ENCODE results near the gene PEAK1. TPM values are rescaled to one million over a fixed set of nuclear protein-coding genes. Genes with fewer than 3 reads are reported as not detected.

The PEAK1 gene
- total RNA-seq, 2 donors from 2014 or later = 33.5 to 54.4 TPM

GRCh38 chr15:77219841-77220240, 200.1 kb downstream of the PEAK1 start:
- intact Hi-C loops (cut with DNase I) = no loop called here
- no peaks in the 10 kb centered on the region for H3K4me1 ChIP-seq
- no peak overlapping the region for H3K9ac ChIP-seq (ENCODE audit: low read depth in 2 of 2, low read length in 2 of 2)
- H3K36me3 ChIP-seq = no peaks in the 10 kb centered on the region
- no peak for TF ChIP-seq CTCF (IDR thresholded peaks at IDR 0.05)
- H3K27ac ChIP-seq = no peak overlapping the region
- H3K4me3 ChIP-seq = no peak overlapping the region
- DNase-seq = no peak
- no peaks in the 10 kb centered on the region for H3K27me3 ChIP-seq
- H3K9me3 ChIP-seq = no peaks in the 10 kb centered on the region

GRCh38 chr15:77209221-77209620, 210.7 kb downstream of the PEAK1 start:
- no peaks in the 10 kb centered on the region for H3K36me3 ChIP-seq
- DNase-seq = no peak
- H3K4me1 ChIP-seq = no peaks in the 10 kb centered on the region
- TF ChIP-seq CTCF (IDR thresholded peaks at IDR 0.05) = no peak
- H3K9ac ChIP-seq (ENCODE audit: low read depth in 2 of 2, low read length in 2 of 2) = no peak overlapping the region
- intact Hi-C loops (cut with DNase I) = no loop called here
- H3K27me3 ChIP-seq = no peaks in the 10 kb centered on the region
- H3K27ac ChIP-seq = no peak overlapping the region
- H3K4me3 ChIP-seq = no peak overlapping the region
- H3K9me3 ChIP-seq = no peaks in the 10 kb centered on the region

GRCh38 chr15:77208241-77208640, 211.7 kb downstream of the PEAK1 start:
- intact Hi-C loops (cut with DNase I) = no loop called here
- no peak overlapping the region for H3K4me3 ChIP-seq
- TF ChIP-seq CTCF (IDR thresholded peaks at IDR 0.05) = no peak
- no peaks in the 10 kb centered on the region for H3K4me1 ChIP-seq
- no peak overlapping the region for H3K9ac ChIP-seq (ENCODE audit: low read depth in 2 of 2, low read length in 2 of 2)
- H3K27ac ChIP-seq = no peak overlapping the region
- no peaks in the 10 kb centered on the region for H3K27me3 ChIP-seq
- no peaks in the 10 kb centered on the region for H3K36me3 ChIP-seq
- no peaks in the 10 kb centered on the region for H3K9me3 ChIP-seq
- DNase-seq = no peak

- Histone ChIP-seq H3K9me3 (no peaks in the 10 kb centered on the region), H3K27ac (no peak overlapping the region), H3K4me1 (no peaks in the 10 kb centered on the region), H3K36me3 (no peaks in the 10 kb centered on the region), H3K27me3 (no peaks in the 10 kb centered on the region), H3K4me3 (no peak overlapping the region), H3K9ac (ENCODE audit: low read depth in 2 of 2, low read length in 2 of 2) (no peak overlapping the region)
- DNase-seq = no peak
- no peak for TF ChIP-seq CTCF (IDR thresholded peaks at IDR 0.05)
- intact Hi-C loops (cut with DNase I) = no loop called here
Measured at GRCh38 chr15:77201665-77202064, 218.2 kb downstream of the PEAK1 start.

DNA sequence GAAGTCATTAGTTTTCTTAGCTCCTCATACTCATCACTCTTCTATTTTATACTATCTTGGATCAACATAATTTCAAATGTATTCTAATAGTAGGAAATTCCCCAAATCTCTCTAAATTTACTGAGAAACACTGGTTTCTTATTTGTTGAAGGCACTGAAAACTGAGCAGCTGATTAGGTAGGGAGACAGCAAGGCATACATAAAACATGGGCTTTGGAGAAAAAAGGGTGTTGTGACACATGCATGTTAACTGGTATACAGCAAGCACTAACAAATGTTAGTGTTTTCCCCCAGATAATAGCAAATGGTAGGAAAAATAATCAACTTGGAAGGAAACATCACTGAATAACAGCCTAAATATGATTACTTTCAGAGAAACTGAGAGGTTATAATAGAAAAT, 223.5 kb downstream of the PEAK1 start:
- Histone ChIP-seq H3K9me3 (no peaks in the 10 kb centered on the region), H3K9ac (ENCODE audit: low read depth in 2 of 2, low read length in 2 of 2) (no peak overlapping the region), H3K27me3 (no peaks in the 10 kb centered on the region), H3K36me3 (no peaks in the 10 kb centered on the region), H3K27ac (no peak overlapping the region), H3K4me1 (no peaks in the 10 kb centered on the region), H3K4me3 (no peak overlapping the region)
- intact Hi-C loops (cut with DNase I) = no loop called here
- no peak for TF ChIP-seq CTCF (IDR thresholded peaks at IDR 0.05)
- no peak for DNase-seq

- Histone ChIP-seq H3K27ac (no peak overlapping the region), H3K9me3 (no peaks in the 10 kb centered on the region), H3K9ac (ENCODE audit: low read depth in 2 of 2, low read length in 2 of 2) (no peak overlapping the region), H3K4me3 (no peak overlapping the region), H3K4me1 (no peaks in the 10 kb centered on the region), H3K36me3 (no peaks in the 10 kb centered on the region), H3K27me3 (no peaks in the 10 kb centered on the region)
- intact Hi-C loops (cut with DNase I) = no loop called here
- no peak for TF ChIP-seq CTCF (IDR thresholded peaks at IDR 0.05)
- DNase-seq = no peak
Measured at GRCh38 chr15:77195586-77195985, 224.3 kb downstream of the PEAK1 start.

Data from colonic mucosa (tissue), 4 donors.